HCT116 (cell line): ENCODE results near the gene AFDN. TPM values are rescaled to one million over a fixed set of nuclear protein-coding genes. Genes with fewer than 3 reads are reported as not detected.

Source experiments
- ATAC-seq: fragments of 200-7000 bp; cut with Tn5 transposase; 2 replicates; pipeline ENCODE4 v1.9.1; 2020; ENCODE audit warnings: mild to moderate bottlenecking, moderate library complexity
- BruUV-seq: library from RNA; stranded (reverse); fragments of 400-500 nt; replicated peaks from 2 replicates; lab custom pipeline; 2021; lab: Mats Ljungman, UMichigan
- CTCF ChIA-PET: fragments of 300-600 bp; sonication (Branson Sonifier 250); formaldehyde crosslinking; loops from one replicate; lab custom pipeline; 2021; ENCODE audit warnings: antibody characterized with exemption; lab: Charles Lee
- POLR2A ChIA-PET: fragments of 300-600, 350-600 bp; sonication (Branson Sonifier 250); formaldehyde crosslinking; loops from one replicate; lab custom pipeline; 2021; ENCODE audit warnings: antibody characterized with exemption; lab: Charles Lee
- RAD21 ChIA-PET, 2 experiments: fragments of 300-600 bp; sonication (Branson Sonifier 250); formaldehyde crosslinking; loops; one replicate each; lab custom pipeline; 2023; ENCODE audit warnings: low total read pairs in 2 of 2; ENCODE audit not compliant: uncharacterized antibody in 2 of 2, unreplicated experiment in 2 of 2, low non-redundant PET in 1 of 2; lab: Charles Lee
- DNase-seq: peaks from one replicate; pipeline ENCODE4 v3.0.0-alpha.2; 2010; ENCODE audit warnings: low read depth, low spot score
- H2AFZ ChIP-seq: fragments of 200-600 bp; shearing (Covaris generic), sonication (generic); 2 replicates; pipeline ENCODE4 v1.6.1; 2017; ENCODE audit warnings: low read depth, mixed run types, mixed read lengths, antibody characterized with exemption, low read length; ENCODE audit not compliant: poor library complexity, severe bottlenecking
- H3K27ac ChIP-seq: 2 replicates; pipeline ENCODE4 v1.5.1; 2012; ENCODE audit warnings: low read depth, low read length
- H3K27me3 ChIP-seq: fragments of 200-600 bp; sonication (generic); 2 replicates; pipeline ENCODE4 v1.6.1; 2016; ENCODE audit warnings: mixed run types, low read length, mixed read lengths; ENCODE audit not compliant: insufficient read depth
- H3K36me3 ChIP-seq, 2 experiments: fragments of 200-500 bp in 1 of 2; fragments of 200-600 bp in 1 of 2; sonication (Bioruptor generic) in 1 of 2; sonication (generic) in 1 of 2; 2 replicates each; pipeline versions ENCODE4 v1.5.1 to v1.6.1; 2014 to 2016; ENCODE audit warnings: low read length in 2 of 2, inconsistent platforms in 1 of 2, mixed read lengths in 1 of 2, mixed run types in 1 of 2; ENCODE audit not compliant: insufficient read depth in 2 of 2, control insufficient read depth in 1 of 2
- H3K4me1 ChIP-seq, 2 experiments: fragments of 200-600 bp in 1 of 2; sonication (generic) in 1 of 2; 2 replicates each; pipeline versions ENCODE4 v1.5.1 to v1.6.1; 2012 to 2017; ENCODE audit warnings: low read length in 2 of 2, inconsistent platforms in 1 of 2, mild to moderate bottlenecking in 1 of 2, mixed read lengths in 1 of 2, mixed run types in 1 of 2, moderate library complexity in 1 of 2; ENCODE audit not compliant: insufficient read depth in 2 of 2, control insufficient read depth in 1 of 2
- H3K4me2 ChIP-seq: fragments of 200-600 bp; sonication (generic); 2 replicates; pipeline ENCODE4 v1.6.1; 2017; ENCODE audit warnings: mixed run types, low read length, mixed read lengths
- H3K4me3 ChIP-seq, 2 experiments: fragments of 200-600 bp in 1 of 2; sonication (generic) in 1 of 2; replicated peaks in 1 of 2; 2 replicates each; pipeline ENCODE4 v1.5.1; 2011 to 2016; ENCODE audit warnings: low read length in 2 of 2, control low read depth in 1 of 2, low read depth in 1 of 2, mild to moderate bottlenecking in 1 of 2, mixed read lengths in 1 of 2, mixed run types in 1 of 2
- H3K79me2 ChIP-seq: fragments of 200-600 bp; sonication (generic); 2 replicates; pipeline ENCODE4 v1.6.1; 2017; ENCODE audit warnings: mild to moderate bottlenecking, mixed run types, low read length, moderate library complexity, mixed read lengths; ENCODE audit not compliant: insufficient read depth
- H3K9ac ChIP-seq: fragments of 200-600 bp; sonication (generic); 2 replicates; pipeline ENCODE4 v1.6.1; 2016; ENCODE audit warnings: low read length, mixed read lengths
- H3K9me2 ChIP-seq: fragments of 200-600 bp; sonication (generic), shearing (Covaris generic); 2 replicates; pipeline ENCODE4 v1.6.1; 2017; ENCODE audit warnings: mixed run types, mild to moderate bottlenecking, moderate library complexity; ENCODE audit not compliant: insufficient read depth
- H3K9me3 ChIP-seq, 2 experiments: fragments of 200-500 bp in 1 of 2; fragments of 200-600 bp in 1 of 2; sonication (Bioruptor generic) in 1 of 2; sonication (generic) in 1 of 2; 2 replicates each; pipeline ENCODE4 v1.6.1; 2014 to 2017; ENCODE audit warnings: low read length in 2 of 2, mixed read lengths in 2 of 2, inconsistent platforms in 1 of 2, low read depth in 1 of 2, mild to moderate bottlenecking in 1 of 2, mixed run types in 1 of 2, moderate library complexity in 1 of 2; ENCODE audit not compliant: control insufficient read depth in 1 of 2, insufficient read depth in 1 of 2
- H4K20me1 ChIP-seq: fragments of 200-600 bp; sonication (generic), shearing (Covaris generic); 2 replicates; pipeline ENCODE4 v1.6.1; 2017; ENCODE audit warnings: mixed run types, mild to moderate bottlenecking, moderate library complexity; ENCODE audit not compliant: insufficient read depth
- CBX3 ChIP-seq: IDR thresholded peaks from 2 replicates; pipeline ENCODE4 v1.6.1; 2012; ENCODE audit warnings: low read depth
- CEBPB ChIP-seq: IDR thresholded peaks from 2 replicates; pipeline ENCODE4 v1.6.1; 2012; ENCODE audit warnings: low read depth
- EGR1 ChIP-seq: IDR thresholded peaks from 2 replicates; pipeline ENCODE4 v1.6.1; 2012; ENCODE audit warnings: low read depth
- ELF1 ChIP-seq: IDR thresholded peaks from 2 replicates; pipeline ENCODE4 v1.6.1; 2012; ENCODE audit warnings: low read depth, borderline replicate concordance
- POLR2A ChIP-seq: IDR thresholded peaks from 2 replicates; pipeline ENCODE4 v1.7.0; 2011; ENCODE audit warnings: borderline replicate concordance; ENCODE audit not compliant: insufficient read depth, insufficient read length; ENCODE audit errors: extremely low read depth
- REST ChIP-seq: IDR thresholded peaks from 2 replicates; pipeline ENCODE4 v1.6.1; 2012; ENCODE audit warnings: low read depth
- SP1 ChIP-seq: IDR thresholded peaks from 2 replicates; pipeline ENCODE4 v1.6.1; 2012; ENCODE audit warnings: low read depth
- SRF ChIP-seq: IDR thresholded peaks from 2 replicates; pipeline ENCODE4 v1.6.1; 2012; ENCODE audit warnings: low read depth
- ZBTB33 ChIP-seq: IDR thresholded peaks from 2 replicates; pipeline ENCODE4 v1.6.1; 2011; ENCODE audit warnings: mild to moderate bottlenecking, low read length, moderate library complexity; ENCODE audit not compliant: insufficient replicate concordance; ENCODE audit errors: extremely low read depth
- ZFX ChIP-seq: fragments of 450-650 bp; IDR thresholded peaks from 2 replicates; pipeline ENCODE4 v1.6.1; 2017
- ZNF274 ChIP-seq: fragments of 200-500 bp; sonication (Bioruptor generic); IDR thresholded peaks from 2 replicates; pipeline ENCODE4 v1.6.1; 2014; ENCODE audit warnings: mild to moderate bottlenecking, low read depth, low read length, inconsistent platforms
- intact Hi-C: fragments of 100-400 bp; cut with micrococcal nuclease; formaldehyde crosslinking; loops from 2 replicates; pipeline ENCODE4 v1.10.0; 2022
- total RNA-seq: library from RNA; stranded (reverse); gene quantifications from one replicate; pipeline ENCODE4 v1.2.1, GENCODE V29; 2021; ENCODE audit not compliant: unreplicated experiment

The AFDN gene
- total RNA-seq, 1 experiment from 2014 or later, result 59.4 TPM

GRCh38 chr6:168021581-168021980 lies 194.9 kb downstream of the AFDN start:
- DNase-seq (no peak), ATAC-seq (no peak)
- no peak overlapping the region for H3K9ac ChIP-seq
- H3K36me3 ChIP-seq, result no peaks in the 10 kb centered on the region
- intact Hi-C loops, result no loop called here
- H3K27me3 ChIP-seq, result 0 out of 2 replicates have a peak, but pooled peaks cover 8% of the 10 kb centered on the region
- BruUV-seq, result no TSS peak
- H2AFZ ChIP-seq, result no peak overlapping the region
- POLR2A ChIA-PET, result no interaction called here
- H3K4me2 ChIP-seq, result no peak overlapping the region
- H3K79me2 ChIP-seq, result no peaks in the 10 kb centered on the region
- no peak overlapping the region for H3K27ac ChIP-seq
- H3K9me2 ChIP-seq, result no peaks in the 10 kb centered on the region
- CTCF ChIA-PET, result no interaction called here
- no peaks in the 10 kb centered on the region for H4K20me1 ChIP-seq
- H3K9me3 ChIP-seq, result no peaks in the 10 kb centered on the region
- RAD21 ChIA-PET, result no interaction called here
- no peak overlapping the region for H3K4me3 ChIP-seq
- H3K4me1 ChIP-seq, result peaks cover 7 to 13% of the 10 kb centered on the region in 2 experiments
- no peak for TF ChIP-seq ZBTB33
- no peak for TF ChIP-seq ZNF274
- TF ChIP-seq REST, result no peak
- TF ChIP-seq EGR1, result no peak
- TF ChIP-seq ELF1, result no peak
- no peak for TF ChIP-seq ZFX
- TF ChIP-seq POLR2A, result no peak
- no peak for TF ChIP-seq SP1
- no peak for TF ChIP-seq SRF
- no peak for TF ChIP-seq CBX3
- TF ChIP-seq CEBPB, result no peak

Other genes starting within 250 kb of the AFDN start
- not detected for gene KIF25, start 170.8 kb downstream of the AFDN start, total RNA-seq